ENCODE measurements around the gene HPSE. TPM values are rescaled to one million over a fixed set of nuclear protein-coding genes. Genes with fewer than 3 reads are reported as not detected.

Gene HPSE
- total and polyA plus RNA-seq, 2 of the 13 experiments (the other 11 are each of a cell fraction or from before 2014, with no cell fraction given): not detected

DNA sequence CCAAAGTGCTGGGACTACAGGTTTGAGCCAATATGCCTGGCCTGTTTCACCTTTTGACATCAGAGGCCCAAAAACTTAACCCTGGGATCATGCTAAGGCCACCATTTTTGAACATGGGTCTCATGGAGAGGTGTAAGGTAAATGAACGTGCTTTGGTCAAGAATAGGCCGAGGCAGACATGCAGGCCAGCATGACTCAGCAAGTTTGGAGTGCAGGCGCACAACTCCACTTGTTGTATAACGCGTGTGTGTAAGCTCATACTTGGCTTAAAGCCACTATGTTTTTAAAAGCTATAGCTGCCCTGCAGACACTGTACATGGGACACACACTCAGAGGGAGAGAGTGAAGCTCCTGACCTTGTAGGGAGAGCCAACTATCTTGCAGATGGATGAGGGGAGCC is 43.8 kb upstream of the HPSE start:
- ChIA-PET POLR2A (no interaction called here), CTCF (ENCODE audit: low intra/inter-chr PET ratio, low total read pairs) (no interaction called here)
- no peak overlapping the region for H2AFZ ChIP-seq (ENCODE audit: low read length)
- peaks cover 14% of the 10 kb centered on the region for H3K9me3 ChIP-seq (ENCODE audit: low read length)
- no peak for DNase-seq (ENCODE audit: low spot score)
- BruUV-seq (replicated peaks): no TSS peak
- H3K9ac ChIP-seq (ENCODE audit: insufficient read depth, low read depth, low read length): no peak overlapping the region
- no peaks in the 10 kb centered on the region for H4K20me1 ChIP-seq (ENCODE audit: insufficient read depth, low read length)
- FAIRE-seq: no peak
- TF ChIP-seq MAFK (conservative IDR thresholded peaks at IDR 0.05 in 1 of 2, IDR thresholded peaks at IDR 0.05 in 1 of 2; ENCODE audit: low read length in 2 of 2) (peak; percentile 49 to 56), KDM5B (CRISPR knock-in tag; IDR thresholded peaks at IDR 0.05; ENCODE audit: borderline replicate concordance) (no peak), ZNF446 (CRISPR knock-in tag; IDR thresholded peaks at IDR 0.05) (no peak), NFE2L2 (IDR thresholded peaks at IDR 0.05; ENCODE audit: low read length) (peak; percentile 83), MAFF (IDR thresholded peaks at IDR 0.05; ENCODE audit: low read depth, low read length) (0 out of 2 replicates have a peak, but pooled peaks have one; percentile 18), ZNF17 (CRISPR knock-in tag; IDR thresholded peaks at IDR 0.05) (no peak)
- H3K4me2 ChIP-seq (ENCODE audit: low read depth, low read length): no peak overlapping the region
- 56% methylated on average over 5 of the region's 5 CpGs for WGBS (ENCODE audit: low lambda C conversion rate)
- H3K36me3 ChIP-seq (replicated peaks in 1 of 2; ENCODE audit: control insufficient read depth in 1 of 2, insufficient read depth in 2 of 2, low read length in 2 of 2): no peaks in the 10 kb centered on the region
- in situ Hi-C loops (cut with HindIII; ENCODE audit: extremely low pct_ligation_motif_present, low pct_unique_long_range_greater_than_20kb): no loop called here
- no peak overlapping the region for H3K4me3 ChIP-seq (replicated peaks in 1 of 3; ENCODE audit: insufficient read depth in 1 of 3, low read depth in 2 of 3, low read length in 3 of 3)
- H3K4me1 ChIP-seq (ENCODE audit: insufficient read depth, low read length): peaks cover 7% of the 10 kb centered on the region; the same call in 1 of the 2 replicates
- no peak overlapping the region for H3K27ac ChIP-seq (ENCODE audit: extremely low read length, insufficient read depth, low read length)
- intact Hi-C loops (cut with micrococcal nuclease; ENCODE audit: unreplicated experiment): no loop called here
- no peak for ATAC-seq
- H3K27me3 ChIP-seq (ENCODE audit: control insufficient read depth in 1 of 2, insufficient read depth in 2 of 2, low read length in 2 of 2): no peaks in the 10 kb centered on the region
- no peaks in the 10 kb centered on the region for H3K79me2 ChIP-seq (ENCODE audit: insufficient read depth, low read length)

DNA sequence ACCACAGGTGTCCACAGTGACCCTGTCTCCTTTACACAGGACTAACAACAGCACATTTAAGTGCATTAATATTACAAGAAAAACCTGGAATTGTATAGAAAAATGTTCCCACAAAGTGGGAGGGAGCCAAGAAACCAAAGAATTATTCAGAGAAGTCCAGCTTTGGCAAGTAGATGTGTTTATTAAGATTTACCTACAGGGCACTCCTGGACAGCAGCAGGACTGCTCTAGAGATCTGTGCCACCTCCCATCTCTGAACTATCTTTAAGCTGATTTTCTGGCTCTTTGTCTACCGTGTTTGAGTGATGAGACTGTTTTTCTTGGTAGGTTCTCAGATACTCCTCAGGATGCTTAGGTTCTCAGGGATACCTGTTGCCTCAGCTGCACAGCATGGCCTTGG is 38.3 kb upstream of the HPSE start:
- peaks cover 2% of the 10 kb centered on the region for H3K9me3 ChIP-seq (ENCODE audit: low read length)
- H4K20me1 ChIP-seq (ENCODE audit: insufficient read depth, low read length): no peaks in the 10 kb centered on the region
- FAIRE-seq: no peak
- BruUV-seq (replicated peaks): no TSS peak
- no peak for ATAC-seq
- 44% methylated on average over 1 of the region's 1 CpG for WGBS (ENCODE audit: low lambda C conversion rate)
- POLR2A ChIA-PET: interaction anchor here (2.4 kb wide), 1 partner anchor 83 kb away, joined by 5 read pairs; the partner anchor contains the start of genes HELQ and MRPS18C
- in situ Hi-C loops (cut with HindIII; ENCODE audit: extremely low pct_ligation_motif_present, low pct_unique_long_range_greater_than_20kb) (loop anchor here (5.0 to 25.0 kb wide), 2 partner anchors 79 to 264 kb away; no protein-coding TSS in a partner anchor), intact Hi-C loops (cut with micrococcal nuclease; ENCODE audit: unreplicated experiment) (no loop called here)
- no peak overlapping the region for H3K4me3 ChIP-seq (replicated peaks in 1 of 3; ENCODE audit: insufficient read depth in 1 of 3, low read depth in 2 of 3, low read length in 3 of 3)
- no peak overlapping the region for H2AFZ ChIP-seq (ENCODE audit: low read length)
- peaks cover 39% of the 10 kb centered on the region for H3K4me1 ChIP-seq (ENCODE audit: insufficient read depth, low read length)
- H3K9ac ChIP-seq (ENCODE audit: insufficient read depth, low read depth, low read length): no peak overlapping the region
- no peaks in the 10 kb centered on the region for H3K79me2 ChIP-seq (ENCODE audit: insufficient read depth, low read length)
- no peaks in the 10 kb centered on the region for H3K36me3 ChIP-seq (replicated peaks in 1 of 2; ENCODE audit: control insufficient read depth in 1 of 2, insufficient read depth in 2 of 2, low read length in 2 of 2)
- no peak overlapping the region for H3K4me2 ChIP-seq (ENCODE audit: low read depth, low read length)
- no peak overlapping the region for H3K27ac ChIP-seq (ENCODE audit: extremely low read length, insufficient read depth, low read length)
- DNase-seq (ENCODE audit: low spot score): no peak
- CTCF ChIA-PET (ENCODE audit: low intra/inter-chr PET ratio, low total read pairs): no interaction called here
- H3K27me3 ChIP-seq (ENCODE audit: control insufficient read depth in 1 of 2, insufficient read depth in 2 of 2, low read length in 2 of 2): no peaks in the 10 kb centered on the region
- TF ChIP-seq ZNF570 (CRISPR knock-in tag; IDR thresholded peaks at IDR 0.05; ENCODE audit: borderline replicate concordance) (no peak), TOE1 (CRISPR knock-in tag; IDR thresholded peaks at IDR 0.05) (no peak), REL (CRISPR knock-in tag; conservative IDR thresholded peaks at IDR 0.05) (no peak), ZNF274 (CRISPR knock-in tag; IDR thresholded peaks at IDR 0.05) (no peak), PHF21A (CRISPR knock-in tag; IDR thresholded peaks at IDR 0.05) (no peak)
- TF ChIP-seq, protein P1, sequence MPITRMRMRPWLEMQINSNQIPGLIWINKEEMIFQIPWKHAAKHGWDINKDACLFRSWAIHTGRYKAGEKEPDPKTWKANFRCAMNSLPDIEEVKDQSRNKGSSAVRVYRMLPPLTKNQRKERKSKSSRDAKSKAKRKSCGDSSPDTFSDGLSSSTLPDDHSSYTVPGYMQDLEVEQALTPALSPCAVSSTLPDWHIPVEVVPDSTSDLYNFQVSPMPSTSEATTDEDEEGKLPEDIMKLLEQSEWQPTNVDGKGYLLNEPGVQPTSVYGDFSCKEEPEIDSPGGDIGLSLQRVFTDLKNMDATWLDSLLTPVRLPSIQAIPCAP (CRISPR knock-in tag; IDR thresholded peaks at IDR 0.05; ENCODE audit: low read depth): no peak
- TF ChIP-seq, protein P2, sequence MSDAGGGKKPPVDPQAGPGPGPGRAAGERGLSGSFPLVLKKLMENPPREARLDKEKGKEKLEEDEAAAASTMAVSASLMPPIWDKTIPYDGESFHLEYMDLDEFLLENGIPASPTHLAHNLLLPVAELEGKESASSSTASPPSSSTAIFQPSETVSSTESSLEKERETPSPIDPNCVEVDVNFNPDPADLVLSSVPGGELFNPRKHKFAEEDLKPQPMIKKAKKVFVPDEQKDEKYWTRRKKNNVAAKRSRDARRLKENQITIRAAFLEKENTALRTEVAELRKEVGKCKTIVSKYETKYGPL (CRISPR knock-in tag; IDR thresholded peaks at IDR 0.05): no peak
- TF ChIP-seq, protein P3, sequence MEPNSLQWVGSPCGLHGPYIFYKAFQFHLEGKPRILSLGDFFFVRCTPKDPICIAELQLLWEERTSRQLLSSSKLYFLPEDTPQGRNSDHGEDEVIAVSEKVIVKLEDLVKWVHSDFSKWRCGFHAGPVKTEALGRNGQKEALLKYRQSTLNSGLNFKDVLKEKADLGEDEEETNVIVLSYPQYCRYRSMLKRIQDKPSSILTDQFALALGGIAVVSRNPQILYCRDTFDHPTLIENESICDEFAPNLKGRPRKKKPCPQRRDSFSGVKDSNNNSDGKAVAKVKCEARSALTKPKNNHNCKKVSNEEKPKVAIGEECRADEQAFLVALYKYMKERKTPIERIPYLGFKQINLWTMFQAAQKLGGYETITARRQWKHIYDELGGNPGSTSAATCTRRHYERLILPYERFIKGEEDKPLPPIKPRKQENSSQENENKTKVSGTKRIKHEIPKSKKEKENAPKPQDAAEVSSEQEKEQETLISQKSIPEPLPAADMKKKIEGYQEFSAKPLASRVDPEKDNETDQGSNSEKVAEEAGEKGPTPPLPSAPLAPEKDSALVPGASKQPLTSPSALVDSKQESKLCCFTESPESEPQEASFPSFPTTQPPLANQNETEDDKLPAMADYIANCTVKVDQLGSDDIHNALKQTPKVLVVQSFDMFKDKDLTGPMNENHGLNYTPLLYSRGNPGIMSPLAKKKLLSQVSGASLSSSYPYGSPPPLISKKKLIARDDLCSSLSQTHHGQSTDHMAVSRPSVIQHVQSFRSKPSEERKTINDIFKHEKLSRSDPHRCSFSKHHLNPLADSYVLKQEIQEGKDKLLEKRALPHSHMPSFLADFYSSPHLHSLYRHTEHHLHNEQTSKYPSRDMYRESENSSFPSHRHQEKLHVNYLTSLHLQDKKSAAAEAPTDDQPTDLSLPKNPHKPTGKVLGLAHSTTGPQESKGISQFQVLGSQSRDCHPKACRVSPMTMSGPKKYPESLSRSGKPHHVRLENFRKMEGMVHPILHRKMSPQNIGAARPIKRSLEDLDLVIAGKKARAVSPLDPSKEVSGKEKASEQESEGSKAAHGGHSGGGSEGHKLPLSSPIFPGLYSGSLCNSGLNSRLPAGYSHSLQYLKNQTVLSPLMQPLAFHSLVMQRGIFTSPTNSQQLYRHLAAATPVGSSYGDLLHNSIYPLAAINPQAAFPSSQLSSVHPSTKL (CRISPR knock-in tag; IDR thresholded peaks at IDR 0.05): no peak
- TF ChIP-seq, protein P4, sequence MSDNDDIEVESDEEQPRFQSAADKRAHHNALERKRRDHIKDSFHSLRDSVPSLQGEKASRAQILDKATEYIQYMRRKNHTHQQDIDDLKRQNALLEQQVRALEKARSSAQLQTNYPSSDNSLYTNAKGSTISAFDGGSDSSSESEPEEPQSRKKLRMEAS (IDR thresholded peaks at IDR 0.05): no peak

All from HepG2 (cell line).